SK-N-MC (cell line): ENCODE results near the gene DUSP22.

Experiments
- EZH2 ChIP-seq: fragments of 200-600 bp; sonication (generic); IDR thresholded peaks from one replicate; pipeline ENCODE4 v1.6.1; 2017; ENCODE audit warnings: antibody characterized with exemption
- POLR2AphosphoS5 ChIP-seq: IDR thresholded peaks from 2 replicates; pipeline ENCODE4 v1.6.1; 2012; ENCODE audit warnings: mild to moderate bottlenecking, low read depth, low read length, borderline replicate concordance

- no peak for TF ChIP-seq EZH2
- no peak for TF ChIP-seq POLR2AphosphoS5
Measured at GRCh38 chr6:352474-352873, 60.2 kb downstream of the DUSP22 start.
